Measurements from ENCODE around the gene AP2A1. TPM values are rescaled to one million over a fixed set of nuclear protein-coding genes. Genes with fewer than 3 reads are reported as not detected.

AP2A1 gene
- total RNA-seq, 4 donors from 2014 or later, result 50.7 to 77.8 (median 65.8) TPM

- H3K27ac ChIP-seq, result peak overlapping the region; percentile 68 to 94 (median 88)
- peaks cover 13 to 48% (median 17%) of the 10 kb centered on the region in 3 donors for H3K4me1 ChIP-seq
- H3K27me3 ChIP-seq, result no peaks in the 10 kb centered on the region
- peak overlapping the region; percentile 40 to 90 (median 75) for H3K4me3 ChIP-seq
- intact Hi-C loops (cut with DNase I), result loop anchor here (10.0 kb wide), 1 partner anchor 65 kb away; the partner anchor contains the start of genes AKT1S1 and TBC1D17
- no peak for DNase-seq
- 88 to 100% methylated on average over 1 to 2 of the region's 5 CpGs for WGBS, 2 donors
- H3K9me3 ChIP-seq, result no peaks in the 10 kb centered on the region
- peaks cover 0 to 28% (median 0%) of the 10 kb centered on the region in 3 donors for H3K36me3 ChIP-seq
- TF ChIP-seq CTCF (IDR thresholded peaks at IDR 0.05) (no peak), POLR2A (IDR thresholded peaks at IDR 0.05) (no peak)
Measured at GRCh38 chr19:49809941-49810389, 43.2 kb downstream of the AP2A1 start.

GRCh38 chr19:49811328-49811727, 44.5 kb downstream of the AP2A1 start:
- Histone ChIP-seq H3K27me3 (no peaks in the 10 kb centered on the region), H3K36me3 (peaks cover 0 to 14% (median 0%) of the 10 kb centered on the region in 3 donors), H3K4me3 (no peak overlapping the region), H3K9me3 (no peaks in the 10 kb centered on the region), H3K27ac (no peak overlapping the region), H3K4me1 (peaks cover 13 to 49% (median 17%) of the 10 kb centered on the region in 3 donors)
- intact Hi-C loops (cut with DNase I), result loop anchor here (10.0 kb wide), 1 partner anchor 63 kb away; the partner anchor contains the start of genes AKT1S1 and TBC1D17
- WGBS, 2 donors, result 86 to 88% methylated on average over 4 to 5 of the region's 6 CpGs
- TF ChIP-seq POLR2A (IDR thresholded peaks at IDR 0.05) (no peak), CTCF (IDR thresholded peaks at IDR 0.05) (no peak)
- DNase-seq, result no peak

- no peak for DNase-seq
- Histone ChIP-seq H3K4me3 (peak overlapping the region; percentile 64 to 83 (median 70)), H3K27me3 (no peaks in the 10 kb centered on the region), H3K36me3 (peaks cover 0 to 2% (median 0%) of the 10 kb centered on the region in 3 donors), H3K9me3 (no peaks in the 10 kb centered on the region), H3K4me1 (peaks cover 13 to 61% (median 22%) of the 10 kb centered on the region in 3 donors), H3K27ac (peak overlapping the region; percentile 66 to 93 (median 90))
- intact Hi-C loops (cut with DNase I), result loop anchor here (10.0 kb wide), 1 partner anchor 62 kb away; the partner anchor contains the start of genes AKT1S1 and TBC1D17
- WGBS, 2 donors, result 46% methylated on average over 9 of the region's 11 CpGs; no CpG with 5 or more reads in 1 of the 2 donors
- TF ChIP-seq CTCF (IDR thresholded peaks at IDR 0.05), result no peak
- TF ChIP-seq POLR2A (IDR thresholded peaks at IDR 0.05), result no peak
Measured at GRCh38 chr19:49812452-49812996, 45.7 kb downstream of the AP2A1 start.

- WGBS, 2 donors, result 0 to 1% methylated on average over 23 to 25 of the region's 45 CpGs
- DNase-seq, result peak; percentile 85
- H3K9me3 ChIP-seq, result no peaks in the 10 kb centered on the region
- H3K4me1 ChIP-seq, result peaks cover 13 to 62% (median 22%) of the 10 kb centered on the region in 3 donors
- peak within 1 kb of the TSS; percentile 64 to 83 (median 70) for H3K4me3 ChIP-seq
- H3K27ac ChIP-seq, result peak within 1 kb of the TSS; percentile 66 to 93 (median 90)
- H3K36me3 ChIP-seq, result no peaks in the 10 kb centered on the region
- no peaks in the 10 kb centered on the region for H3K27me3 ChIP-seq
- intact Hi-C loops (cut with DNase I), result loop anchor here (10.0 kb wide), 1 partner anchor 62 kb away; the partner anchor contains the start of genes AKT1S1 and TBC1D17
- TF ChIP-seq POLR2A (IDR thresholded peaks at IDR 0.05) (no peak), CTCF (IDR thresholded peaks at IDR 0.05) (peak in 3 of 6 experiments; percentile 27 to 34 (median 27))
Measured at GRCh38 chr19:49812997-49813861, 46.4 kb downstream of the AP2A1 start, which contains the start of gene FUZ. TSS of gene FUZ (minus strand) at chr19:49813292. CDS start at chr19:49813106, 186 bp downstream.
